SU-DHL-6 (cell line): Measurements from ENCODE around the gene CEP164.

ENCODE experiments used
- H2AFZ ChIP-seq: fragments of 200-600 bp; sonication (generic); 2 replicates; pipeline ENCODE4 v1.6.1; 2014; ENCODE audit warnings: low read depth, mild to moderate bottlenecking, moderate library complexity, mixed read lengths, antibody characterized with exemption, low read length; ENCODE audit not compliant: severe bottlenecking
- H3F3A ChIP-seq: fragments of 200-600 bp; shearing (Covaris generic); 2 replicates; pipeline ENCODE4 v1.6.0; 2016; ENCODE audit warnings: antibody characterized with exemption, mild to moderate bottlenecking; ENCODE audit not compliant: insufficient read depth
- H3K27ac ChIP-seq: fragments of 200-600 bp; sonication (generic); 2 replicates; pipeline ENCODE4 v1.5.1; 2016; ENCODE audit warnings: low read depth, mild to moderate bottlenecking, low read length, moderate library complexity, mixed read lengths
- H3K27me3 ChIP-seq: fragments of 200-600 bp; sonication (generic), shearing (Covaris generic); 2 replicates; pipeline ENCODE4 v1.6.0; 2014; ENCODE audit warnings: mild to moderate bottlenecking, low read length
- H3K36me3 ChIP-seq: fragments of 200-600 bp; sonication (generic); 2 replicates; pipeline ENCODE4 v1.6.1; 2014; ENCODE audit warnings: mild to moderate bottlenecking, low read length, mixed read lengths
- H3K4me2 ChIP-seq: fragments of 300-600, 200-600 bp; shearing (Covaris generic), sonication (generic); 2 replicates; pipeline ENCODE4 v1.6.0; 2014; ENCODE audit warnings: low read length, low read depth, mild to moderate bottlenecking; ENCODE audit not compliant: poor library complexity, severe bottlenecking
- H3K4me3 ChIP-seq: fragments of 200-600 bp; sonication (generic); 2 replicates; pipeline ENCODE4 v1.5.1; 2014; ENCODE audit warnings: antibody characterized with exemption, low read length, mild to moderate bottlenecking, mixed read lengths; ENCODE audit not compliant: insufficient read depth, poor library complexity, severe bottlenecking
- H3K79me2 ChIP-seq: fragments of 200-600 bp; sonication (generic); 2 replicates; pipeline ENCODE4 v1.6.1; 2014; ENCODE audit warnings: mild to moderate bottlenecking, low read length, moderate library complexity; ENCODE audit not compliant: insufficient read depth
- H3K9ac ChIP-seq: fragments of 200-600 bp; sonication (generic); 2 replicates; pipeline ENCODE4 v1.7.0; 2014; ENCODE audit warnings: mild to moderate bottlenecking, low read length
- H3K9me2 ChIP-seq: fragments of 200-600 bp; sonication (generic); replicated peaks from 2 replicates; pipeline ENCODE4 v1.6.1; 2014; ENCODE audit warnings: low read length; ENCODE audit not compliant: insufficient read depth
- H3K9me3 ChIP-seq: fragments of 200-600 bp; sonication (generic); 2 replicates; pipeline ENCODE4 v1.6.1; 2014; ENCODE audit warnings: low read length, mixed read lengths; ENCODE audit not compliant: insufficient read depth
- H4K20me1 ChIP-seq: fragments of 200-600 bp; sonication (generic); 2 replicates; pipeline ENCODE4 v1.6.1; 2014; ENCODE audit warnings: low read depth, mild to moderate bottlenecking, antibody characterized with exemption, low read length, moderate library complexity, mixed read lengths
- CTCF ChIP-seq: fragments of 200-600 bp; sonication (generic); IDR thresholded peaks from one replicate; pipeline ENCODE4 v1.5.1; 2017; ENCODE audit warnings: antibody characterized with exemption, mild to moderate bottlenecking, low read length, moderate library complexity; ENCODE audit not compliant: insufficient read depth, poor library complexity, severe bottlenecking
- EZH2phosphoT487 ChIP-seq: fragments of 200-600 bp; sonication (generic), shearing (Covaris generic); conservative IDR thresholded peaks from 2 replicates; pipeline ENCODE4 v1.6.1; 2018; ENCODE audit warnings: mild to moderate bottlenecking, antibody characterized with exemption, low read length, moderate library complexity, mixed read lengths

Gene CEP164

GRCh38 chr11:117327567-117328374 is at the start of gene CEP164:
Gene CEP164 (plus strand): TSS chr11:117327854. CDS start chr11:117338587, 10,733 bp downstream.
- Histone ChIP-seq H3K4me2 (peak within 1 kb of the TSS; percentile 76), H4K20me1 (no peaks in the 10 kb centered on the region), H3K27me3 (no peaks in the 10 kb centered on the region), H3K79me2 (no peaks in the 10 kb centered on the region; the same call in 1 of the 2 replicates), H3K9me2 (no peaks in the 10 kb centered on the region), H3K9ac (peak within 1 kb of the TSS; percentile 79), H2AFZ (peak within 1 kb of the TSS; percentile 92), H3F3A (peaks cover 8% of the 10 kb centered on the region; the same call in 1 of the 2 replicates), H3K27ac (peak within 1 kb of the TSS; percentile 67), H3K4me3 (peak within 1 kb of the TSS; percentile 80), H3K36me3 (no peaks in the 10 kb centered on the region), H3K9me3 (no peaks in the 10 kb centered on the region)
- TF ChIP-seq EZH2phosphoT487 (no peak), CTCF (no peak)

GRCh38 chr11:117278347-117278746 is 49.3 kb upstream of the CEP164 start:
- Histone ChIP-seq H3F3A (no peaks in the 10 kb centered on the region), H3K9me3 (no peaks in the 10 kb centered on the region), H3K27ac (no peak overlapping the region), H3K9ac (no peak overlapping the region), H3K79me2 (no peaks in the 10 kb centered on the region), H3K4me2 (no peak overlapping the region), H3K4me3 (no peak overlapping the region), H3K9me2 (no peaks in the 10 kb centered on the region), H3K36me3 (0 out of 2 replicates have a peak, but pooled peaks cover 4% of the 10 kb centered on the region), H3K27me3 (no peaks in the 10 kb centered on the region), H2AFZ (no peak overlapping the region), H4K20me1 (no peaks in the 10 kb centered on the region)
- TF ChIP-seq EZH2phosphoT487, result no peak
- TF ChIP-seq CTCF, result no peak

GRCh38 chr11:117279711-117280376 is 47.8 kb upstream of the CEP164 start:
- no peaks in the 10 kb centered on the region for H3K9me3 ChIP-seq
- H3K4me3 ChIP-seq, result no peak overlapping the region
- no peaks in the 10 kb centered on the region for H3K27me3 ChIP-seq
- H3K4me2 ChIP-seq, result no peak overlapping the region
- no peak for TF ChIP-seq CTCF
- no peak for TF ChIP-seq EZH2phosphoT487
- no peak overlapping the region for H2AFZ ChIP-seq
- H3F3A ChIP-seq, result no peaks in the 10 kb centered on the region
- no peaks in the 10 kb centered on the region for H3K79me2 ChIP-seq
- no peak overlapping the region for H3K9ac ChIP-seq
- no peaks in the 10 kb centered on the region for H4K20me1 ChIP-seq
- no peaks in the 10 kb centered on the region for H3K9me2 ChIP-seq
- H3K36me3 ChIP-seq, result 0 out of 2 replicates have a peak, but pooled peaks cover 9% of the 10 kb centered on the region
- no peak overlapping the region for H3K27ac ChIP-seq
